Skin epidermis (tissue), 12 donors: ENCODE measurements around the gene PMM2.
"Not testable (repeated sequence)": the region's sequence is repeated elsewhere in the genome, so short reads cannot be mapped to it uniquely, and the experiment has no call there.

Source experiments
- H3K27ac ChIP-seq, 21 experiments: fragments of 200-600 bp; sonication (generic) in 11 of 21; one replicate each; pipeline ENCODE4 v1.5.0; 2020; ENCODE audit warnings: mild to moderate bottlenecking in 3 of 21, inconsistent platforms in 2 of 21, moderate library complexity in 2 of 21
- H3K4me3 ChIP-seq, 7 experiments: fragments of 200-600 bp; sonication (generic) in 2 of 7; one replicate each; pipeline ENCODE4 v1.5.0; 2020; ENCODE audit warnings: inconsistent platforms in 2 of 7, mild to moderate bottlenecking in 2 of 7, moderate library complexity in 1 of 7

PMM2 gene

DNA sequence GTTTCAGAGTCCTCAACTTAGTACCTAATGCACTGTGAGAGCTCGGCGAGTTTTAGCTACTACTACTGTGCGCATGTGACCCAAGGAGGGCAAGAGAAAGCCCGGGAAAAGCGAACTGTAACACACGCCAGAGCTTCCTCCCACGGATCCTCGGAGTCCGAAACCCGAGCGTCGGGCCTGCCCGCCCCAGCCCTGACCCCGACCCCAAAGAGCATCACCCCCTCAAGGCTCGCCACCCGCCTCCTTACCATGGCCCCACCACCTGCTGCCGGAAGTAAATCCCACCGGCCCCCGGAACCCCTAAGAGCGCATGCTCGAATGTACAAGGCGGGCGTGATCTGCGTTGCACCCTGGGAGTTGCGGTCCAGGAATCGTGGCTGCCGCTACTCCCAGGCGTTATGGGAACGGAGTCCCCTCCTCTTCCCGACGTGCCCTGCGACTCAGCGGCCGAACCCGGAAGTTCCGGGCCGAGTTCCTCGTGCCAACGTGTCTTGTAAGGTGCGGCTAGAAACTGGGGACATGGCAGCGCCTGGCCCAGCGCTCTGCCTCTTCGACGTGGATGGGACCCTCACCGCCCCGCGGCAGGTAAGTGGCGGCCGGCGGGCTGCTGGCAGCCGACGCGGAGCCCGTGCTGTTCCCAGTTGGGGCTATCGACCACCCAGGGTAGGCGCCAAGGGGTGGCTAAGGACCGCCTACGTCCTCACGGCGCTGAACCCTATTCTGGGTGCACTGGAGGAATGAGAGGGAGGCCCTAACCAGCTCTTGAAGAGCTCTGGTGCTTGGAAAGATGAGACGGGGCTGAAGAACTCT is at the start of gene PMM2, which contains the start of gene TMEM186:
TSS of gene PMM2 (plus strand) at position 476 of the 810 bp plus-strand sequence. CDS start at position 520, 44 bp downstream.
TSS of gene TMEM186 (minus strand) at position 276 of the 810 bp plus-strand sequence. CDS start at position 251, 25 bp downstream.
- peak within 1 kb of the TSS; percentile 37 to 97 (median 92) for H3K27ac ChIP-seq
- H3K4me3 ChIP-seq: peak within 1 kb of the TSS; percentile 61 to 98 (median 88)

DNA sequence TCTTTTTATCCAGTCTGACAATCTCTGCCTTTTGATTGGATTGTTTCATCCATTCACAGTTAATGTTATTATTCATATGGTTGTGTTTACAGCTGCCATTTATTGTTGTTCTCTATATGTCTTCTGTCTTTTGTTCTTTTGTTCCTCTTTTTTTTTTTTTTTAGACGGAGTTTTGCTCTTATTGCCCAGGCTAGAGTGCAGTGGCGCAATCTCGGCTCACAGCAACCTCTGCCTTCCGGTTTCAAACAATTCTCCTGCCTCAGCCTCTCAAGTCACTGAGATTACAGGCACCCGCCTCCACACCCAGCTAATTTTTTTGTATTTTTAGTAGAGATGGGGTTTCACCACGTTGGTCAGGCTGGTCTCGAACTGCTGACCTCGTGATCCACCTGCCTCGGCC is 48.7 kb upstream of the PMM2 start:
- H3K4me3 ChIP-seq, H3K27ac ChIP-seq: not testable (repeated sequence)

DNA sequence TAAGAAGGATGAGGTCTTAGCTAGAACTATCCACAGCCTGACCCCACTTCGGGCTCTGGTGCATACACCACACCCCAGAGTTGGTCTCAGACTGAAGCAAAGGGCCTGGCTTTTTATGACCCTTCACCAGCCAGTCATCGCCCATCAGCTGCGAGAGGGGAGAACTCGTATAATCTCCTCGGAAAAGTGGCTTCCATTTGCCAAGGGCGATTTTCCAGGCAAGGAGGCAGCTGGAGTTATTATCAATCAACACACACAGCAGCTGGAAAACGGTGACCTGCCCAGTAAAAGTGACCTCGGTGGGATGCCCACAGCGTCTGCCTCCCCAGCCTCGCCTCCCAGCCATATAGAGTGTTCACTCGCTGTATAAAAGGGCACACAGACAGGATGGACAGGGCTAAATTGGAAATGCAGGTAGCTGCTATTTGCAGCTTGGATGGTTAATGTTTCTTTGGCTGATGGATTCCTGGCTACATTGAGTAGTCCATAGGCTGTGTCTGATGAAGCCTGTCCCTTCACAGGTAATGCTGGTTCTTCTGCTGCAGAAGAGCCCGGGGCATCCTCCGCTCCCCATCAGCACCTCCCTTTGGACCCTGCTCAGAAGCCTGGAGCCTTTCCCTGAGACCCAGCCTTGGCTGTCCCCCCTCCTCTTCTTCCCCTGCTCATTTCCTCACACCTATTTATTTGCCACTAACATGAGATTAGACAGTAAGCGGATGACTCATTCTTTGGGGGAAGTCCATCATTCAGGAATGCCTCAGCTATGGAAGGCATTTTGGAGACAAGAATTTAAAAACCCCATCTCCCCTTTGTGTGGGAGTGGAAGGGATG is 45.9 kb upstream of the PMM2 start:
- Histone ChIP-seq H3K27ac (no peak overlapping the region), H3K4me3 (no peak overlapping the region)

DNA sequence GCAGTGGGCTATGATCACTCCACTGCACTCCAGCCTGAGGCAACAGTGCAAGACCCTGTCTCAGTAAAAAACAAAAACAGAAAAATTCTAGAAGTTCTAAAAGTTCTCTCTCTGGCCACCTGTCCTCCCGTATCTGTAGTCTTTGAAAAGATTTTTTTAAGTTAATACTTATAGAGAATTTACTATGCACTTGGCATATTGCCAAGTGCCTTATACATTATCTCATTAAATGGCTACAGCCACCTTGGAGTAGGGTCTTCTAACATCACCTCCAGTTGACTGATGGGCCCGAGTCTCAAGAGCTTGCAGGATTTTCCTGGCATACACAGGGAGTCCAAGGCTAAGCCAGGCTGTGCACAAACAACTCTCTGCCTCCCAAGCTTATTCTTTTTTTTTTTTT is 44.9 kb upstream of the PMM2 start:
- Histone ChIP-seq H3K4me3 (no peak overlapping the region), H3K27ac (no peak overlapping the region)

DNA sequence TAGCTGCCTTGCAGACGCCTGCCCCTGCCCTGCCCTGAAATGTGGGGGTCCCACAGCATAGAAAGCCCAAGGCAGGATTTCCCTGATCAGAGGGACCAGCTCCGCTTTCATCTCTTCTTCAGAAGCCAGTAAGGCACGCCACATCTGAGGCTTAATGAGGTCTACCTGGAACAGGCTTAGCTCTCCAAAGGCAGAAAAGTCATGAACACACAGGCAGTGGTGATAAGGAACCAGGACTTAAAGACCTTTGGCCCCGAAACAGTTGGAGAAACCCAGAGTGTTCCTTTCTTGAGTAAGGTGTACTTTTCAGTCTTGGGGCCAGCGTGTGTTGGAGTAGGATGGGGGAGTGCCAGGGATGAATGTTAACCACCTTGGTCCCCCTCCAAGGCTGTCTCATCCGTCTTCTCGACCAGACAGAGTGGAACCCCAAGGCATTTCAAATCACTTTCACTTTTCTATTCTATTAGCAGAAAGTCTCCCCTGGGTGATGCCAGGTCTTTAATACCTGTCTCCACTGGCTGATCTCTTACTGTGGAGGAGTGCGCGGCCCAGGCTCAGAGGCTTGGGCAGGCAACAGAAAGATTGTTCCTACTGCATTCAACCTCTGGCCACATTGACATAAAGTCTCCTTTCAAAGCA is 44.1 kb upstream of the PMM2 start:
- Histone ChIP-seq H3K27ac (no peak overlapping the region), H3K4me3 (no peak overlapping the region)

DNA sequence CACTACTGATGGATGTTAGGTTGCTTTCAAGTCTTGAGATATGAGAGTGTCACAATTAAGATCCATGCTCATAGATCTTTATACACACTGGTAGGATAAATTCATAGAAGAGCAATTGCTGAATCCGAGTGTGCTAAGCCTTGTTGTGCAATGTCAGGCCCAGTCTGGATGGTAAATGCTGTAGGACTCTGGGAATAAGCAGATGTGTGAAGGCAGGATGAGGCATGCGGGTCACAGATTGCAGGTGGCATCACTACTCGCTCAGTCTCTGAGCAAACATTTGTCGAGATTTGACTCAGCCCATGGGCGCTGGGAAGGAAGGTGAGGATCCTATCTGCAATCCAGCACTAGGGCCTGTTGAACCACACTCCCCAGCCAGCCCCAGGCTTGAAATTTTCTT is 40.9 kb upstream of the PMM2 start:
- Histone ChIP-seq H3K27ac (no peak overlapping the region), H3K4me3 (no peak overlapping the region)

DNA sequence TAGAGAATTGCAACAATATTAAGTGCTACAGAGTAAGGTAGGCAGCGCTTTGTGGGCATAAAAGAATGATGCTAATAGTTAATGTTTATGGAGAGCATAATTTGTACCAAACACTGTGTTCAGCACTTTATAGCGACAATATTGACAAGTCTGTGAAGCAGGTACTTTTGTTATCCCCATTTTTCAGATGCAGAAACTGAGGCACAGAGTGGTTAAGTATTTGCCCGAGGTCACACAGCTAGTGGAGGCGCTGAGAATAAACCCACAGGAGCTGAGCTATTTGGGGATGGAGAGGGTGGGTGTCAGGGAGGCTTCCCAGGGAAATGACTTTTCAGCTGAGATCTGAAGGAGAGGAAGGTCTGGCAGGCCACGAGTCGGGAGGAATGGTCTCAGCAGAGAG is 39.6 kb upstream of the PMM2 start:
- Histone ChIP-seq H3K27ac (no peak overlapping the region), H3K4me3 (no peak overlapping the region)

DNA sequence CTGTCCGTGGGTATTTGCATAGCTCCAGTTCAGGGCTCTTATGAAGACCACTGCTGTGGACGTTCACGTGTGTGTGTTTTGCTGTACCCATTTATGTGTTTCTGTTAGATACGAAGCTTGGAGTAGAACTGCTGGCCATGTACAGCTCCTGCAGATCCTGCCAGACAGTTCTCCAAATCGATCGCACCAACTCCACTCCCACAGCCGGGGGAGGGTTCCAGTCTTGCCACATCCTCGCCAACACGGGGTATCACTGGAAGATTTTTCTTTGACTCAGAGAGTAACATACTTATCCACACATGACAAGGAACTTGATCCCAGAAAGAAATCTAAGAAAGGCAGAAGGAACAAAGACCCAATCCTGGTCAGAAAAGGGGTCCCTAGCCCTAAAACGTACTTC is 37.6 kb upstream of the PMM2 start:
- Histone ChIP-seq H3K27ac (no peak overlapping the region), H3K4me3 (no peak overlapping the region)

DNA sequence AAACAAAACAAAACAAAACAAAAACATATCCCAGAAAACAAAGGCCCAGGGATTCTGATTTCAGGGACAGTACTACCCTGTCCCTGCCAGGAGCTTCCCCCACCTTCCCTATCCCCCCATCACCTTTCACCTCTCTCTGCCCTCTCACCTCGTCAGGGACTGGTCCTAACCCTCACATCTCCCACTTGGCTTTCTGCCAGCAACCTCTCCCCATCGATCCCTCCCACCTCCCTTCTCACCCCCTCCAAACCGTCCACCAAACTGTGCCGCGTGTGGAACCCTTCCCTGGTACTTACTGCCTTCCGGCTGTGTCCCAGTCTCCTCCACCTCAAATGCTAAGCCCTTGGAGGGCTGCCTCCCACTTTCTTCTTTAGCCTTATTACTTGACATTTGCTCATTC is 36.6 kb upstream of the PMM2 start:
- Histone ChIP-seq H3K4me3 (no peak overlapping the region), H3K27ac (no peak overlapping the region)

DNA sequence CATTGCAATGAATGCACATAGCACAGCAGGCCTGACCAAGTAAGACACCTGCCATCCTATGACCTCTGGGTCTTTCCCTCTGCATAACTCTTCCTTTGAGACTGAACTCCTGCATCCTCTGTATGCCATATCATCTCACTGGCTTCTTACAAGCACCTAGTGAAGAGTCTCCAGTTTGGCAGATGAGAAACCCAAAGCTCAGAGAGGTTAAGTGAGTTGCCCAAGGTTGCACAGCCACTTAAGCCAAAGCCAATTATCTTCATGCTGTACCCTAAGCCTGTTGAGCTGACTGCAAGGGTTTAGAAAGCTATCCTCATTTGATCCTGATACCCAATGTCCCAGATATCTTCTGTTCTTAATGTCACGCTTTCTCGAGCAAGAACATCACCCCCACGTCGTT is 35.4 kb upstream of the PMM2 start:
- H3K4me3 ChIP-seq: no peak overlapping the region
- no peak overlapping the region for H3K27ac ChIP-seq

DNA sequence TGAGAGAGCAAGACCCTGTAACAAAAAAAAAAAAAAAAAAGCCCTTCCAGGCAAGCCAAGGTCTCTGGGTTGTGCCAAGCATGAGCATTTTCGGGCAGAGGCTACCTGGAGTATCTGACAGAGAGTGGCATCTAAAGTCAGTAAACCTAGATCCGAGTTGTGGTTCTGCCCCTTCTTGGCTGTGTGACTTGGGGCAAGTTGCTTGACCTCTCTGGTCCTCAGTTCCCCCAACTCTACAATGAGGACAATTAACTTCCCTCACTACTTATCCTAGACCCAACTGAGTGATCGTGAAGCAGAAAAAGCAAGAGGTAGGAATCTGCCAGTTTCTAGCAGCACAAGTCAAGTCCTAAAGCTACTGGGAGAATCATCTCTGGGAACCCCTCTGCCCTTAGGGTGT is 34.6 kb upstream of the PMM2 start:
- Histone ChIP-seq H3K4me3 (no peak overlapping the region), H3K27ac (no peak overlapping the region)

DNA sequence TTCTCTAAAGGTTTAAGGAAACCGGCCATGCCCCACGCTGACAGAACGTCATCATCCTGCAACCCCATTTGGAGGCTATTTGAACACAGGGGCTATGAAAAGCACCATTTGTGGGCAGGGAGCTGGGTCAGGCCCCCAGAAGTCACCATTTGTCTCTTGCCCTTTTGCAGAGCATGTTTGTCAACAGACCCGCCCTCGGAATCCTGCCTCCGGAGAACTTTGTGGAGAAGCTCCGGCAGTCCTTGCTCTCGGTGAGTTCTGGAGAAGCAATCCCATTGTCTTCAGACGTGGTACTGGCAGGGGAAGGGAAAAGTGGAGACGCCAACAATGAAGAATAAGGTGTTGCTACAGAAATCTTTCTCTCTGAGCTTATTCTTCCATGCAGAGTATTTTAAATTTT is 33.7 kb upstream of the PMM2 start:
- Histone ChIP-seq H3K4me3 (no peak overlapping the region), H3K27ac (no peak overlapping the region)

DNA sequence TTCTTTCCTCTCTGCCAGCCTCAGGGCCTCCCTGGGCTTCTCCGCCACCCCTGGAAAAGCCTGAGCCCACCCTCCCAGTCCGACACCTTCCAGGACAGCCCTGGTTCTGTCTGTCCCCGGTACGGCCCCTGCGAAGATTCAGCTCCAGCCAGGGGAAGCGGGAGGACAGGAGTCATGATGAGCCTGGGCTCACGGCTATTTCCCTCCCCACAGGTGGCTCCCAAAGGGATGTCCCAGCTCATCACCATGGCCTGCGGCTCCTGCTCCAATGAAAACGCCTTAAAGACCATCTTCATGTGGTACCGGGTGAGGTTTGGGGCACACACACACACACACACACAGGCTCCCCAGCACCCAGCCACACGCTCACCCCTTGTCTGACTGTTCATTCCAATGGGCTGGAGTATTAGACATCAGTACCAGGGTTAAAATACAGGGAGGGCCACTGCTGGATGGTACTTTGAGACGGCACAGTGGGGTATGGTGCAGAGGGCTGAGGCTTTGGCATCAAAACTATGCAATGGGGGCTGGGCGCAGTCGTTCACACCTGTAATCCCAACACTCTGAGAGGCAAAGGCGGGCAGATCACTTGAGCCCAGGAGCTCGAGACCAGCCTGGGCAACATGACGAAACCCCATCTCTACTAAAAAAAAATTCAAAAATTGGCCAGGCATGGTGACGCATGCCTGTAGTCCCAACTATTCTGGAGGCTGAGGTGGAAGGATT is 33.0 kb upstream of the PMM2 start:
- H3K27ac ChIP-seq: no peak overlapping the region
- H3K4me3 ChIP-seq: no peak overlapping the region

DNA sequence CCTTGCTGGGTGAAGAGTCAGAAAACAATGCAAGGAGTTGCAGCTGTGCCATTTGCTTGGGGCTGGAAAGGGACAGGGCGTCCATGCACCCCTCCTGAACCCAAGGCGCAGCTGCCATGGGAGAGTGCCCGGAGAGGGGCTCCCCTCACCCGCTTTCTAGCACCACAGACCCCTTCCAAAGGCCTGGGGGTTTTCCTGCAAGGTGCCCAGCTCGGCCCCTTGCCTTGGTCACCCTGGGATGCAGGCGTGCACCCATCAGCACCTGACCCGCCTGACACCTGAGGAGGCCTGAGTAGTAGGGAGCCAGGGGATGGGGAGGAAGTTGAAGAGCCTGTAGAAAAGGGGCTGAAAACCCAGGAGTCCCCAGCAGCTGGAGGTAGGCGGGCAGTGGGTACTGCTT is 30.5 kb upstream of the PMM2 start:
- Histone ChIP-seq H3K4me3 (no peak overlapping the region), H3K27ac (no peak overlapping the region)

DNA sequence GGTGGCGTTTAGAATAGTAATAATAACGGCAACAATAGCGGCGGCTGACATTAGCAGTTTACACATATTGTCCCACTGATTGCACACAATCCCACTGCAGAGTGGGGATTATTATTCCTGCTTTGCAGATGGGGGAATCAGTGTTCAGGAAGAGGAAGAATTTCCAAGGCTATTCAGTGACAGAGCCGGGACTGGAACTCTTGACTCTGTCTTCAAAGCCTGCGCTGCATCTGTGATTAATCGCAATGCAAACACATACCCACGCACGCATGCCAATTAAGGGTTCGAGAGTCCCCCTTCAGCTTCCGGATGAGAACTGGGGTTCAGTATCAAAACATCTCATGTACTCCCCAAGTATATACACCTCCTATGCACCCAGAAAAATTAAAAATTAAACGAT is 29.4 kb upstream of the PMM2 start:
- no peak overlapping the region for H3K27ac ChIP-seq
- H3K4me3 ChIP-seq: no peak overlapping the region

DNA sequence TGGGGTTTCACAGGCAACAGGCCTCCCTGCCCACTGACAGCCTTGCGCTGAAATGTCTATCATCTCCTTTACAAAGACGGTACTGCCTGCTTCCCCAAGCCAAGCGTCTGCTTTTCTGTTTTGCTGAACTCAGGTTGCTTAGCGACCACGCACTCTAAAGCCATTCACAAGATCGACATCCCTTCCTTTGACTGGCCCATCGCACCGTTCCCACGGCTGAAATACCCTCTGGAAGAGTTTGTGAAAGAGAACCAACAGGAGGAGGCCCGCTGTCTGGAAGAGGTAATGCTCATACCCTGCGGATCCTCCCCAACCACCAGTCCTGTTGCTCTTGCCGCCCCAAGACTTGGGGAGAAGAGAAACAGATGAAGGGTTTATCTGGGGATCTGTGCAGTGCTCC is 28.9 kb upstream of the PMM2 start:
- Histone ChIP-seq H3K27ac (no peak overlapping the region), H3K4me3 (no peak overlapping the region)

DNA sequence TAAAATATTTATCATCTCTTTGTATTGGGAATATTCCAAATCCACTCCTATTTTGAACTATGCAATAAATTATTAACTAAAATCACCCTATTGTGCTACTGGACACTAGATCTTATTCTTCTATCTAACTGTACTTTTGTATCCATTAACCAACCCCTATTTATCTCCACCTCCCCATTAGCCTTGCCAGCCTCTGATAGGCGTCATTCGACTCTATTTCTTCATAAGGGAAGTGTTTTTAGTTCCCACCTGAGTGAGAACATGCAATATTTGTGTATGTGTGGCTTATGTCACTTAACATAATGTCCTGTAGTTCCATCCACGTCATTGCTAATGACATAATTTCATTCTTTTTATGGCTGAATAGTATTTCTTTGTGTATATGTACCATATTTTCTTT is 24.1 kb upstream of the PMM2 start:
- Histone ChIP-seq H3K4me3 (no peak overlapping the region), H3K27ac (no peak overlapping the region)

DNA sequence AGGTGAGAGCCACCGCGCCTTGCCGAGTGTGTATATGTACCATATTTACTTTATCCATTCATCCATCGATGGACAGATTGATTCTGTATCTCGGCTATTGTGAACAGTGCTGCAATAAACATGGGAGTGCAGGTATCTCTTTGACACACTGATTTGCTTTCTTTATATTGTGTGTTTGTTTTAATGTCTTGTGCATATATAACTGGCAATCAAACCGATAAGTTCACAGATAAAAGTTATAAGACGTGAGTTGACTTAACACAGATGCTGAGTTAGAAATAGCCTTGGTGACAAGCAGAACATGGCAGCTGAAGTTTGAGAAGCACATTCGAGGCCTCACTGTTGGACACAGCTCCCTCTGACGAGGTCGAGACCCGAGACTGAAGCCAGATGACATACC is 23.4 kb upstream of the PMM2 start:
- Histone ChIP-seq H3K4me3 (no peak overlapping the region), H3K27ac (no peak overlapping the region)

DNA sequence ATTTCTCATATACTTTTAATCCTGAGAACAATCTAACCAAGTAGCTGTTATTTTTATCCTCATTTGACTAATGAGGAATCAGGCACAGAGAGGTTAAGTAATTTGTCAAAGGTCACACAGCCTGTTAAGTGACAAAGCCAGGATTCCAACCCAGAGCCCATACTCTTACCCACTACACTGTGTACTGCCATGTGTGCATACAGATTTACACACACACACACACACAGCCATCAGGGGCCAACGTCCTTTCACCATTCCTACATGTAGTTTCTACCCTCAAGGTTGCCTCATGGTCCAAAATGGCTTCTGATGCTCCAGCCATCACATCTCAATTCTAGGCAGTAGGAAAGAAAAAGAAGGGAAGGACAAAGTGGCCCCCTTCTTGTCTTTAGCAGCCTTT is 22.3 kb upstream of the PMM2 start:
- Histone ChIP-seq H3K27ac (peak overlapping the region in 1 of 21 experiments; percentile 33), H3K4me3 (no peak overlapping the region)

DNA sequence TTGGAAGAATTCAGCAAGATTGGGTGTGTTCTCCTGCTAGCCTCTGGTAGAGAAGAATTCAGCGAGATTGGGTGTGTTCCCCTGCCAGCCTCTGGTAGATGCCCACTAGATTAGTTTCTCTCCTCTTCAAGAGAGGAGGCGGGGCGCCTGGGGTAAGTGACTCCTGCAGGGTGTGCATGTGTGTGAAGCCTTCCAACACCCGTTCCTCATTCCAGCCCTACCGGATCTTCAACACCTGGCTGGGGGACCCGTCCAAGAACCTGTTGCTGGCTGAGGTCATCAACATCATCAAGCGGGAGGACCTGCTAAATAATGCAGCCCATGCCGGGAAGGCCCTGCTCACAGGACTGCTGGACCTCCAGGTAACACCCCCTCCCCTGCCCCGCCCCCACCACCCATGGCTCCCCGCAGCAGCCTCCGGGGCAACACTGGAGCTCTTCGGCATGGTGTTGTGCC is 21.5 kb upstream of the PMM2 start:
- peak overlapping the region in 1 of 21 experiments; percentile 33 for H3K27ac ChIP-seq
- no peak overlapping the region for H3K4me3 ChIP-seq
